Activated naive CD4-positive, alpha-beta T cell treated with anti-CD3 and anti-CD28 coated beads, Interleukin-2, amount 50 U/mL, for 24 hours (primary cell): ENCODE results near the gene SEPTIN6.
"Not testable (repeated sequence)": the region's sequence is repeated elsewhere in the genome, so short reads cannot be mapped to it uniquely, and the experiment has no call there.

Source experiments
- H3K27ac Mint-ChIP-seq: one replicate; pipeline ENCODE4 v1.8.0; 2021; ENCODE audit warnings: mild to moderate bottlenecking, mixed read lengths
- H3K27me3 Mint-ChIP-seq: one replicate; pipeline ENCODE4 v1.8.0; 2021; ENCODE audit warnings: mixed read lengths
- H3K36me3 Mint-ChIP-seq: one replicate; pipeline ENCODE4 v1.8.0; 2021; ENCODE audit warnings: mixed read lengths
- H3K4me1 Mint-ChIP-seq: one replicate; pipeline ENCODE4 v1.8.0; 2021; ENCODE audit warnings: mixed read lengths
- H3K4me3 Mint-ChIP-seq: one replicate; pipeline ENCODE4 v1.8.0; 2021; ENCODE audit warnings: mild to moderate bottlenecking, mixed read lengths
- H3K9me3 Mint-ChIP-seq: one replicate; pipeline ENCODE4 v1.8.0; 2021; ENCODE audit warnings: mixed read lengths

Gene SEPTIN6

GRCh38 chrX:119695535-119696050 is 2.6 kb upstream of the SEPTIN6 start:
- no peaks in the 10 kb centered on the region for H3K27me3 Mint-ChIP-seq
- H3K36me3 Mint-ChIP-seq = no peaks in the 10 kb centered on the region
- H3K4me3 Mint-ChIP-seq = no peak overlapping the region
- peaks cover 8% of the 10 kb centered on the region for H3K4me1 Mint-ChIP-seq
- H3K27ac Mint-ChIP-seq = peak overlapping the region; percentile 67
- H3K9me3 Mint-ChIP-seq = no peaks in the 10 kb centered on the region

- H3K36me3 Mint-ChIP-seq = no peaks in the 10 kb centered on the region
- no peak overlapping the region for H3K27ac Mint-ChIP-seq
- H3K4me1 Mint-ChIP-seq = peaks cover 8% of the 10 kb centered on the region
Observed at GRCh38 chrX:119694601-119695534, 1.9 kb upstream of the SEPTIN6 start.

GRCh38 chrX:119693996-119694451 is 1.1 kb upstream of the SEPTIN6 start:
- Mint-ChIP-seq H3K36me3 (no peaks in the 10 kb centered on the region), H3K9me3 (no peaks in the 10 kb centered on the region), H3K4me3 (peak overlapping the region; percentile 51), H3K27me3 (no peaks in the 10 kb centered on the region), H3K27ac (peak overlapping the region; percentile 68), H3K4me1 (peaks cover 8% of the 10 kb centered on the region)

More at GRCh38 chrX:119694601-119695534, 1.9 kb upstream of the SEPTIN6 start:
- no peak overlapping the region for H3K4me3 Mint-ChIP-seq
- no peaks in the 10 kb centered on the region for H3K9me3 Mint-ChIP-seq
- no peaks in the 10 kb centered on the region for H3K27me3 Mint-ChIP-seq

- Mint-ChIP-seq H3K36me3 (no peaks in the 10 kb centered on the region), H3K9me3 (no peaks in the 10 kb centered on the region), H3K27ac (peak overlapping the region; percentile 93), H3K4me1 (peaks cover 17% of the 10 kb centered on the region), H3K4me3 (peak overlapping the region; percentile 96), H3K27me3 (no peaks in the 10 kb centered on the region)
Observed at GRCh38 chrX:119692191-119693039, 553 bp downstream of the SEPTIN6 start.

GRCh38 chrX:119690921-119691716 is 1.8 kb downstream of the SEPTIN6 start:
- peaks cover 1% of the 10 kb centered on the region for H3K36me3 Mint-ChIP-seq
- no peaks in the 10 kb centered on the region for H3K9me3 Mint-ChIP-seq
- H3K27ac Mint-ChIP-seq = peak overlapping the region; percentile 93
- H3K4me1 Mint-ChIP-seq = peaks cover 30% of the 10 kb centered on the region
- H3K4me3 Mint-ChIP-seq = peak overlapping the region; percentile 96
- no peaks in the 10 kb centered on the region for H3K27me3 Mint-ChIP-seq

GRCh38 chrX:119688911-119689321 is 4.1 kb downstream of the SEPTIN6 start:
- peak overlapping the region; percentile 93 for H3K27ac Mint-ChIP-seq
- H3K36me3 Mint-ChIP-seq = peaks cover 5% of the 10 kb centered on the region
- peaks cover 42% of the 10 kb centered on the region for H3K4me1 Mint-ChIP-seq
- H3K9me3 Mint-ChIP-seq = no peaks in the 10 kb centered on the region
- peak overlapping the region; percentile 92 for H3K4me3 Mint-ChIP-seq
- H3K27me3 Mint-ChIP-seq = no peaks in the 10 kb centered on the region

- Mint-ChIP-seq H3K36me3 (peaks cover 5% of the 10 kb centered on the region), H3K27ac (peak overlapping the region; percentile 98), H3K4me3 (peak overlapping the region; percentile 92), H3K27me3 (no peaks in the 10 kb centered on the region), H3K4me1 (peaks cover 49% of the 10 kb centered on the region), H3K9me3 (no peaks in the 10 kb centered on the region)
Observed at GRCh38 chrX:119687661-119688413, 5.1 kb downstream of the SEPTIN6 start.

GRCh38 chrX:119686087-119686691 is 6.8 kb downstream of the SEPTIN6 start:
- H3K4me3 Mint-ChIP-seq = peak overlapping the region; percentile 92
- H3K36me3 Mint-ChIP-seq = peaks cover 5% of the 10 kb centered on the region
- peaks cover 58% of the 10 kb centered on the region for H3K4me1 Mint-ChIP-seq
- peak overlapping the region; percentile 98 for H3K27ac Mint-ChIP-seq
- H3K9me3 Mint-ChIP-seq = no peaks in the 10 kb centered on the region
- no peaks in the 10 kb centered on the region for H3K27me3 Mint-ChIP-seq

GRCh38 chrX:119685225-119686066 is 7.5 kb downstream of the SEPTIN6 start:
- Mint-ChIP-seq H3K27ac (peak overlapping the region; percentile 98), H3K4me3 (peak overlapping the region; percentile 92), H3K9me3 (no peaks in the 10 kb centered on the region), H3K36me3 (peaks cover 5% of the 10 kb centered on the region), H3K4me1 (peaks cover 63% of the 10 kb centered on the region), H3K27me3 (no peaks in the 10 kb centered on the region)

- H3K9me3 Mint-ChIP-seq = no peaks in the 10 kb centered on the region
- H3K4me3 Mint-ChIP-seq = peak overlapping the region; percentile 92
- no peaks in the 10 kb centered on the region for H3K27me3 Mint-ChIP-seq
- peaks cover 63% of the 10 kb centered on the region for H3K4me1 Mint-ChIP-seq
- H3K36me3 Mint-ChIP-seq = peaks cover 5% of the 10 kb centered on the region
- H3K27ac Mint-ChIP-seq = peak overlapping the region; percentile 98
Observed at GRCh38 chrX:119684916-119685224, 8.1 kb downstream of the SEPTIN6 start.

- peaks cover 64% of the 10 kb centered on the region for H3K4me1 Mint-ChIP-seq
Observed at GRCh38 chrX:119684312-119684711, 8.7 kb downstream of the SEPTIN6 start.

GRCh38 chrX:119682019-119682989 is 10.7 kb downstream of the SEPTIN6 start:
- Mint-ChIP-seq H3K9me3 (no peaks in the 10 kb centered on the region), H3K27ac (peak overlapping the region; percentile 97), H3K36me3 (peaks cover 5% of the 10 kb centered on the region), H3K4me3 (peak overlapping the region; percentile 83), H3K27me3 (no peaks in the 10 kb centered on the region), H3K4me1 (peaks cover 64% of the 10 kb centered on the region)

More at GRCh38 chrX:119684312-119684711, 8.7 kb downstream of the SEPTIN6 start:
- H3K36me3 Mint-ChIP-seq, H3K9me3 Mint-ChIP-seq, H3K27me3 Mint-ChIP-seq: not testable (repeated sequence)
- H3K4me3 Mint-ChIP-seq = peak overlapping the region; percentile 92
- peak overlapping the region; percentile 98 for H3K27ac Mint-ChIP-seq
